HG03039 (cell line): ENCODE results near the gene ICAM3.

ENCODE experiments used
- ATAC-seq: cut with Tn5 transposase; IDR thresholded peaks from one replicate; pipeline ENCODE4 v1.9.1; 2021; ENCODE audit warnings: mild to moderate bottlenecking, moderate library complexity; ENCODE audit not compliant: unreplicated experiment

Gene ICAM3

DNA sequence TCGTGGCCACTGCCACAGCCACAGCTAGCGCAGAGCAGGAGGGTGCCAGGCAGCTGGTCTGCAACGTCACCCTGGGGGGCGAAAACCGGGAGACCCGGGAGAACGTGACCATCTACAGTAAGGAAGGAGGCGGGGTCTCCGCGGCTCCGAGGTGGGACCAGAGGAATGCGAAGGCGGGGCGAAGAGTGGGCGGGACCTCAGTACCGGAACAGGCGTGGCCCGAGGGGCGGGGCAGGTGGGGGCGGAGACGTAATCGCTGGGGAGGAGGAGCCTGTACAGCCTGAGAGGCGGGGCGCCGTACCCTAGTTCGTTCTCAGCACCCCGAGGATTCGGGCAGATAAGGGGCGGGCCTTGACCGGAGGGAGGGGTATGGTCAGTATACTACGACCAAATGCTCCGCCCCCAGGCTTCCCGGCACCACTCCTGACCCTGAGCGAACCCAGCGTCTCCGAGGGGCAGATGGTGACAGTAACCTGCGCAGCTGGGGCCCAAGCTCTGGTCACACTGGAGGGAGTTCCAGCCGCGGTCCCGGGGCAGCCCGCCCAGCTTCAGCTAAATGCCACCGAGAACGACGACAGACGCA, 47.1 kb downstream of the ICAM3 start:
- peak; percentile 40 for ATAC-seq

DNA sequence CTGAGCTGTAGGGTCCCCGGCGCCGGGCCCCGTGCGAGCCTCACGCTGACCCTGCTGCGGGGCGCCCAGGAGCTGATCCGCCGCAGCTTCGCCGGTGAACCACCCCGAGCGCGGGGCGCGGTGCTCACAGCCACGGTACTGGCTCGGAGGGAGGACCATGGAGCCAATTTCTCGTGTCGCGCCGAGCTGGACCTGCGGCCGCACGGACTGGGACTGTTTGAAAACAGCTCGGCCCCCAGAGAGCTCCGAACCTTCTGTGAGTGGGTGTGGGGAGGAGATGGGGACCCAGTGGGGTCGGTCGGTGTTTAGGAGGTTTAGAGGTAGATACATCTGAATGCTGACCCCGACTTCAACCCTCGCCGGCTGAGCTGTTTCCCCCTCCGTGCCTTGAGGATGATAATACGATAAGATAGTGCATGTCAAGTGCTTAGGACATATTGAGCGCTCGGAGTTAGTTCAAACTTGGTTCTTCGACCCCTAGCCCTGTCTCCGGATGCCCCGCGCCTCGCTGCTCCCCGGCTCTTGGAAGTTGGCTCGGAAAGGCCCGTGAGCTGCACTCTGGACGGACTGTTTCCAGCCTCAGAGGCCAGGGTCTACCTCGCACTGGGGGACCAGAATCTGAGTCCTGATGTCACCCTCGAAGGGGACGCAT, 47.7 kb downstream of the ICAM3 start:
- ATAC-seq, result no peak

DNA sequence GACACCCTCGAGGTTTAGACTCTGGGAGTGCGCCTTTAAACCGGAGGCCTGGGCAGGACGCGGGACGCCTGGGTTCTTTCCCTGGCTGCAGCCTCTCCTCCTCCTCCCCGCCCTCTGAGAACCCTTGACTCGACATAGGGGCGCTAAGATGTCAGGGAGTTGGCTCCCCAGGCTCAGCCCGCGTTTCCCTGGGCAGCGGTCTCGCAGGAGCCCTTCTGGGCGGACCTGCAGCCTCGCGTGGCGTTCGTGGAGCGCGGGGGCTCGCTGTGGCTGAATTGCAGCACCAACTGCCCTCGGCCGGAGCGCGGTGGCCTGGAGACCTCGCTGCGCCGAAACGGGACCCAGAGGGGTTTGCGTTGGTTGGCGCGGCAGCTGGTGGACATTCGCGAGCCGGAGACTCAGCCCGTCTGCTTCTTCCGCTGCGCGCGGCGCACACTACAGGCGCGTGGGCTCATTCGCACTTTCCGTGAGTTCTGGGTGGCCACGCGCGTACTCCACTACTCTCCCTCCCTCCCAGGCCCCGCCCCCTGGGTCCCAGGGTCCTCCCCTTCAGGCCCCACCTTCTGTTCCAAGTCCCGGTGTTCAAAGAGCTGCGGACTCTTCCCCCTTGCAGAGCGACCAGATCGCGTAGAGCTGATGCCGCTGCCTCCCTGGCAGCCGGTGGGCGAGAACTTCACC, 48.4 kb downstream of the ICAM3 start:
- no peak for ATAC-seq

DNA sequence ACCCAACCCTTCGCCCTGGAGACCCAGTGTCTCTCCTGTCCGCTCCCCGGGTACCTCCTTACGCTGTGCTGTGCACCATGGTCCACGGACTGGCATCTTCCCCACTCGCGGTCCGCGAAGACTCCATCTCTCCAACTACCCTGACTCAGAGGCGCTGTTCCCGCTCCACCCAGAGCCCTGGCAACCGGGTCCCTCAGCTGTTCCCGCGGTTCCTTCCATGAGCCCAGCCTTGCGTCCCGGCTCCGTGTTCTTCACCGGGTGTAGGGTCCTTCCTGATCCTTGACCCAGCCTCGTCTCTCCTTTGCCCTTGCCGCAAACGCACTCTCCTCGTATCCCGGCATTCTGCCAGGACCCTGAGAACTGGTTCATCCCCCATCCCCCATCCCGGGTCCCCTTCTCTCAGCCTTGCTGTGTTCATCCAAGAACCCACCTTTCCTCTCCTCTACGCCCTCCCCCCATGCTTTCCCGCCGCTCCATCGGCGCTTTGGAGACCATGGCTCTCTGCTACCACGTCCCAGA, 49.0 kb downstream of the ICAM3 start:
- no peak for ATAC-seq

DNA sequence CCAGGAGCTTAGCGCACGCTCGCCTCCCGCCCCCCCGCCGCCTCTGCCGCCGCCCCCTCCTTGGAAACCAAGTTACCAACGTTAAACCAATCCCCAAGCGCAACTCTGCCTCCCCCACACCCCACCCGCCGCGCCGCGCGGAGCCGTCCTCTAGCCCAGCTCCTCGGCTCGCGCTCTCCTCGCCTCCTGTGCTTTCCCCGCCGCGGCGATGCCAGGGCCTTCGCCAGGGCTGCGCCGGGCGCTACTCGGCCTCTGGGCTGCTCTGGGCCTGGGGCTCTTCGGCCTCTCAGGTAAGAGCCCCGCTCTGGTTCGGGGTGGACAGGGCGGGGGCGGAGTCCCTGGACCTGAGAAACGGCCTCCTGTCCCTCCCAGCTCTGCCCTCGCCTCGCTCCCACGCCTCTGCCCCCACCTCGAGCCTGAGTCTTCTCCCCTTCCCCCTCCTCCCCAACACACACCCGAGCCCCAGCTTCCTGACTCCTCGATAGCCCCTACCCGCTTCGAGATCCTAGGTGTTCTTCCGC, 49.5 kb downstream of the ICAM3 start, which contains the start of gene ICAM5:
Gene ICAM5 (plus strand): TSS at position 117 of the 521 bp plus-strand sequence. CDS start 92 bp downstream, at position 209.
- ATAC-seq, result no peak

DNA sequence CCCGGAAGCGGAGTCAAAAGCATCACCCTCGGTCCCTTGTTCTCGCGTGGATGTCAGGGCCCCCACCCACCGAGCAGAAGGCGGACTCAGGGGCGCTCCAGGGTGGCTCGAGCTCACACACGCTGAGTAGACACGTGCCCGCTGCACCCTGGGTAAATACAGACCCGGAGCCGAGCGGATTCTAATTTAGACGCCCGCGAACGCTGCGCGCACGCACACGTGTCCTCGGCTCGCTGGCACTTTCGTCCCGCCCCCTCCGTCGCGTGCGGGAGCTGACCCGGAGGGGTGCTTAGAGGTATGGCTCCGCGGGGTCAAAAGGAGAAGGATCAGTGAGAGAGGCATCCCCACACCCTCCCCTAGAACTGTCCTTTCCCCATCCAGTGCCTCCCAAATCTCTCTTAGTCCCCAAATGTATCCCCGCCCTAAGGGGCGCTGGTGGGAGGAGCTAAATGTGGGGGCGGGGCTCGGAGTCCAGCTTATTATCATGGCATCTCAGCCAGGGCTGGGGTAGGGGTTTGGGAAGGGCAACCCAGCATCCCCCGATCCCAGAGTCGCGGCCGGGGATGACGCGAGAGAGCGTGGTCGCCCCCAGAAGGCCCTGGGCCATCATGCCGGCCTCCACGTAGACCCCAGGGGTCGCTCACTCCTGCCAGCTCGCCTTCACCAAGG, 50.1 kb downstream of the ICAM3 start:
- no peak for ATAC-seq

DNA sequence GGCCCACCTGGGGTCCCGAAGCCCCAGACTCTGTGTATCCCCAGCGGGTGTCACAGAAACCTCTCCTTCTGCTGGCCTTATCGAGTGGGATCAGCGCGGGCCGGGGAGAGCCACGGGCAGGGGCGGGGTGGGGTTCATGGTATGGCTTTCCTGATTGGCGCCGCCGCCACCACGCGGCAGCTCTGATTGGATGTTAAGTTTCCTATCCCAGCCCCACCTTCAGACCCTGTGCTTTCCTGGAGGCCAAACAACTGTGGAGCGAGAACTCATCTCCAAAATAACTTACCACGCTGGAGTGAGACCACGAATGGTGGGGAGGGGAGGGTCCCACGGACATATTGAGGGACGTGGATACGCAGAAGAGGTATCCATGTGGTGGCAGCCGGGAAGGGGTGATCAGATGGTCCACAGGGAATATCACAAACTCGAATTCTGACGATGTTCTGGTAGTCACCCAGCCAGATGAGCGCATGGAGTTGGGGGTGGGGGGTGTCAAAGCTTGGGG, 50.7 kb downstream of the ICAM3 start:
- no peak for ATAC-seq

DNA sequence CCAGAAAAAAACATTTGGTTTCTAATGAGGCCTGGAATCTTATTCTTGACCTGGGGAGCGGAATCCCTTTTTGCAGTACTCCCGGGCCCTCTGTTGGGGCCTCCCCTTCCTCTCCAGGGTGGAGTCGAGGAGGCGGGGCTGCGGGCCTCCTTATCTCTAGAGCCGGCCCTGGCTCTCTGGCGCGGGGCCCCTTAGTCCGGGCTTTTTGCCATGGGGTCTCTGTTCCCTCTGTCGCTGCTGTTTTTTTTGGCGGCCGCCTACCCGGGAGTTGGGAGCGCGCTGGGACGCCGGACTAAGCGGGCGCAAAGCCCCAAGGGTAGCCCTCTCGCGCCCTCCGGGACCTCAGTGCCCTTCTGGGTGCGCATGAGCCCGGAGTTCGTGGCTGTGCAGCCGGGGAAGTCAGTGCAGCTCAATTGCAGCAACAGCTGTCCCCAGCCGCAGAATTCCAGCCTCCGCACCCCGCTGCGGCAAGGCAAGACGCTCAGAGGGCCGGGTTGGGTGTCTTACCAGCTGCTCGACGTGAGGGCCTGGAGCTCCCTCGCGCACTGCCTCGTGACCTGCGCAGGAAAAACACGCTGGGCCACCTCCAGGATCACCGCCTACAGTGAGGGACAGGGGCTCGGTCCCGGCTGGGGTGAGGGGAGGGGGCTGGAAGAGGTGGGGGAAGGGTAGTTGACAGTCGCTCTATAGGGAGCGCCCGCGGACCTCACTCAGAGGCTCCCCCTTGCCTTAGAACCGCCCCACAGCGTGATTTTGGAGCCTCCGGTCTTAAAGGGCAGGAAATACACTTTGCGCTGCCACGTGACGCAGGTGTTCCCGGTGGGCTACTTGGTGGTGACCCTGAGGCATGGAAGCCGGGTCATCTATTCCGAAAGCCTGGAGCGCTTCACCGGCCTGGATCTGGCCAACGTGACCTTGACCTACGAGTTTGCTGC, 52.4 kb downstream of the ICAM3 start, which contains the start of gene ICAM4:
Gene ICAM4 (plus strand): TSS at position 153 of the 935 bp plus-strand sequence. CDS start 58 bp downstream, at position 211.
- ATAC-seq, result no peak

DNA sequence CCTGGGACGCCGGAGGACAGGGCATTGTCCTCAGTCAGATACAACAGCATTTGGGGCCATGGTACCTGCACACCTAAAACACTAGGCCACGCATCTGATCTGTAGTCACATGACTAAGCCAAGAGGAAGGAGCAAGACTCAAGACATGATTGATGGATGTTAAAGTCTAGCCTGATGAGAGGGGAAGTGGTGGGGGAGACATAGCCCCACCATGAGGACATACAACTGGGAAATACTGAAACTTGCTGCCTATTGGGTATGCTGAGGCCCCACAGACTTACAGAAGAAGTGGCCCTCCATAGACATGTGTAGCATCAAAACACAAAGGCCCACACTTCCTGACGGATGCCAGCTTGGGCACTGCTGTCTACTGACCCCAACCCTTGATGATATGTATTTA, 54.0 kb downstream of the ICAM3 start:
- no peak for ATAC-seq

DNA sequence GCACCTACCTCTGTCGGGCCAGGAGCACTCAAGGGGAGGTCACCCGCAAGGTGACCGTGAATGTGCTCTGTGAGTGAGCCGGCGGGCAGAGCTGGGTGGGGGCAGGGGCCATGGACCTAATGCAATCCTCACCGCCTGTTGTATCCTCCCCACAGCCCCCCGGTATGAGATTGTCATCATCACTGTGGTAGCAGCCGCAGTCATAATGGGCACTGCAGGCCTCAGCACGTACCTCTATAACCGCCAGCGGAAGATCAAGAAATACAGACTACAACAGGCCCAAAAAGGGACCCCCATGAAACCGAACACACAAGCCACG, 54.5 kb downstream of the ICAM3 start:
- no peak for ATAC-seq

DNA sequence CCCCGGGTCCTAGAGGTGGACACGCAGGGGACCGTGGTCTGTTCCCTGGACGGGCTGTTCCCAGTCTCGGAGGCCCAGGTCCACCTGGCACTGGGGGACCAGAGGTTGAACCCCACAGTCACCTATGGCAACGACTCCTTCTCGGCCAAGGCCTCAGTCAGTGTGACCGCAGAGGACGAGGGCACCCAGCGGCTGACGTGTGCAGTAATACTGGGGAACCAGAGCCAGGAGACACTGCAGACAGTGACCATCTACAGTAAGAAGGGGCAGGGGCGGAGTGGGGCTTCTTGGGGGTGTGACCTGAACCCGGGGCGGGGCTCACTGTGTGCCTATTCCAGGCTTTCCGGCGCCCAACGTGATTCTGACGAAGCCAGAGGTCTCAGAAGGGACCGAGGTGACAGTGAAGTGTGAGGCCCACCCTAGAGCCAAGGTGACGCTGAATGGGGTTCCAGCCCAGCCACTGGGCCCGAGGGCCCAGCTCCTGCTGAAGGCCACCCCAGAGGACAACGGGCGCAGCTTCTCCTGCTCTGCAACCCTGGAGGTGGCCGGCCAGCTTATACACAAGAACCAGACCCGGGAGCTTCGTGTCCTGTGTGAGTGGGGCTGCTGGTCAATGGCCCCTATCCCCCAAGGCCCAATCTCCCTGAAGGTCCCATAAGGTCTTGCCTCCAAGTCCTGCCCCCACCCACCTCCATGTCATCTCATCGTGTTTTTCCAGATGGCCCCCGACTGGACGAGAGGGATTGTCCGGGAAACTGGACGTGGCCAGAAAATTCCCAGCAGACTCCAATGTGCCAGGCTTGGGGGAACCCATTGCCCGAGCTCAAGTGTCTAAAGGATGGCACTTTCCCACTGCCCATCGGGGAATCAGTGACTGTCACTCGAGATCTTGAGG, 55.1 kb downstream of the ICAM3 start:
- ATAC-seq, result no peak
